Measurements from ENCODE around the gene COMP. TPM values are rescaled to one million over a fixed set of nuclear protein-coding genes. Genes with fewer than 3 reads are reported as not detected.

COMP gene
- total and polyA plus RNA-seq, 8 donors: 0.23 to 47.7 (median 0.26) TPM; not detected in 3

DNA sequence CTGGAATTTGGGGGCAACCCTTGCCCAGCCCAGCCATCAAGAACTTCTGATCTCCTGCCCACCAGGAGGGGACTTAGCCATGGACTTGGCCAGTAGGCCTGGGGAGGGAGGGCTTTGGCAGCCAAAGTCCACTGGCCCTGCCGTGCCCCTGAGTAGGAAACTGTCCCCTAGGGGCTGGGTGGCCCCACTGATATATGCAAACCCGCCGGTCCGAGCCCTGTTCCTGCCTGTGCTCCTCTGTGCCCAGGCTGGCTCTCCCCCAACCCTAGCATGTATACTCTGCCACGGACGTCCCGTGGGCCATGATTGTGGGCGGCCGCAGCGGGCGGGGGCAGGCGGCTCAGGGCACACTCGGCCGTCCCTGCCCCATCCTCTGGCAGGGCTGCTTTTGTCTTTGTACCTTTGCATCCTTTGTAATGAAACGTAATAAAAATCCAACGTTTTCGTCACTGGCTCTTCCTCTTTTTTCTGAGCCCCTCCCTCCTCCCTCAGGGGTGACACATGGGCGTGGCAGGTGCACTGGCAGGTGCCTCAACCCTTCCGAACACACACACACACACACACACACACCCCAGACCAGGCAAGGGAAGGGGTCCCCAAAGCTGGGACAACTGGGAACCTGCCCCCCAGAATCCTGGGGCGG, 9.1 kb downstream of the COMP start:
- Histone ChIP-seq H3K27ac (no peak overlapping the region), H3K27me3 (peaks cover 4 to 63% of the 10 kb centered on the region in 2 donors), H3K36me3 (no peaks in the 10 kb centered on the region), H3K4me1 (peaks cover 0 to 6% of the 10 kb centered on the region in 2 donors), H3K4me3 (no peak overlapping the region), H3K9me3 (no peaks in the 10 kb centered on the region)
- DNase-seq: peak in 1 of 4 donors; percentile 62
- no peak for ATAC-seq
- TF ChIP-seq, protein P1, sequence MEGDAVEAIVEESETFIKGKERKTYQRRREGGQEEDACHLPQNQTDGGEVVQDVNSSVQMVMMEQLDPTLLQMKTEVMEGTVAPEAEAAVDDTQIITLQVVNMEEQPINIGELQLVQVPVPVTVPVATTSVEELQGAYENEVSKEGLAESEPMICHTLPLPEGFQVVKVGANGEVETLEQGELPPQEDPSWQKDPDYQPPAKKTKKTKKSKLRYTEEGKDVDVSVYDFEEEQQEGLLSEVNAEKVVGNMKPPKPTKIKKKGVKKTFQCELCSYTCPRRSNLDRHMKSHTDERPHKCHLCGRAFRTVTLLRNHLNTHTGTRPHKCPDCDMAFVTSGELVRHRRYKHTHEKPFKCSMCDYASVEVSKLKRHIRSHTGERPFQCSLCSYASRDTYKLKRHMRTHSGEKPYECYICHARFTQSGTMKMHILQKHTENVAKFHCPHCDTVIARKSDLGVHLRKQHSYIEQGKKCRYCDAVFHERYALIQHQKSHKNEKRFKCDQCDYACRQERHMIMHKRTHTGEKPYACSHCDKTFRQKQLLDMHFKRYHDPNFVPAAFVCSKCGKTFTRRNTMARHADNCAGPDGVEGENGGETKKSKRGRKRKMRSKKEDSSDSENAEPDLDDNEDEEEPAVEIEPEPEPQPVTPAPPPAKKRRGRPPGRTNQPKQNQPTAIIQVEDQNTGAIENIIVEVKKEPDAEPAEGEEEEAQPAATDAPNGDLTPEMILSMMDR (IDR thresholded peaks at IDR 0.05): no peak
- intact Hi-C loops (cut with DNase I): no loop called here

DNA sequence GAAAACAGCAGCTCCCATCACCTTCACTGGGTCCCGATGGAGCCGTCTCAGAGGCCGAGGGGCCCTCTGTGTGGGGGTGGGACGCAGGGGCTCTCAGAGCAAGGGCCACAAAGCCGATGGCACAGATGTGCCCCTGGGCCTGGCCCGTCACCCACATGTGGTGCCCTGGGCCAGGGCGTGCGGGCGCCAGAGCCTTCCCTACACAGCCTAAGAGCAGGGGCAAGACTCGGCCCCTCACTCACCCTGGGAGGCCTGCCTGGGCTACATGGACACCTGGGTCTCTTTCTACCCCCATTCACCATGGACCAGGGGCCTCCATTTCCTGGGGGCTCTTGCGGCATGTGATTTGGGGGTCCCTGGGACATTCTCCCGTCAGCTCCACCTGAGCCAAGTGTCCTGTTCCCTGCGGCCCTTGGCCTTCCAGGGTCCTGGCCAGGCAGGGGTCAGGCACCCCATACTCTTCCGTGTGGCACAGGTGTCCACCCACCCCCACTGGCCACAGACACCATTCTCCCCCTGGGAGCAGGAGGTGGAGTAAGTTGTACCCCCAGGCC, 10.0 kb downstream of the COMP start:
- DNase-seq (peak in 1 of 4 donors; percentile 60), ATAC-seq (no peak)
- Histone ChIP-seq H3K27me3 (peaks cover 0 to 59% of the 10 kb centered on the region in 2 donors), H3K4me1 (peaks cover 0 to 6% of the 10 kb centered on the region in 2 donors), H3K27ac (no peak overlapping the region), H3K4me3 (no peak overlapping the region), H3K36me3 (no peaks in the 10 kb centered on the region), H3K9me3 (no peaks in the 10 kb centered on the region)
- TF ChIP-seq, protein P1 (IDR thresholded peaks at IDR 0.05): no peak
- intact Hi-C loops (cut with DNase I): no loop called here

DNA sequence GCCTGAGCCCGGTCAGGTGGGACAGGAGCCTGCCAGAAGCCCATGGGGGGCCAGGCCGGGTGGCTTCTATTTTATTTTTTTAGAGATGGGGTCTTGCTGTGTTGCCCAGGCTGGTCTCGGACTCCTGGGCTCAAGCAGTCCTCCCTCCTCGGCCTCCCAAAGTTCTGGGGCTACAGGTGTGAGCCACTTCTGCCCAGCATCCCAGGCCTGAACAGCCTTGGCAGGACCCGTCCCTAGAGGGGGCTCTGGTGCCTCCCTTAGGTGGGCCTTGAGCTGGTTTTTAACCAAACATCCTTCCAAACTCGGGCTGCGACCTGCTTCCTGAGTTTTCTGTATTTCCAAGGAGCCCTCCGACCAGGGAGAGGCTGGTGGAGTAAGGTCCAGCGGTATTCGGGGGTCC, 10.5 kb downstream of the COMP start:
- no peaks in the 10 kb centered on the region for H3K9me3 ChIP-seq
- ATAC-seq (no peak), DNase-seq (peak in 1 of 4 donors; percentile 44)
- TF ChIP-seq, protein P1 (IDR thresholded peaks at IDR 0.05): no peak
- peaks cover 0 to 2% of the 10 kb centered on the region in 2 donors for H3K36me3 ChIP-seq
- H3K27ac ChIP-seq: no peak overlapping the region
- H3K4me3 ChIP-seq: no peak overlapping the region
- peaks cover 0 to 54% of the 10 kb centered on the region in 2 donors for H3K27me3 ChIP-seq
- intact Hi-C loops (cut with DNase I): no loop called here
- H3K4me1 ChIP-seq: peaks cover 0 to 4% of the 10 kb centered on the region in 2 donors

DNA sequence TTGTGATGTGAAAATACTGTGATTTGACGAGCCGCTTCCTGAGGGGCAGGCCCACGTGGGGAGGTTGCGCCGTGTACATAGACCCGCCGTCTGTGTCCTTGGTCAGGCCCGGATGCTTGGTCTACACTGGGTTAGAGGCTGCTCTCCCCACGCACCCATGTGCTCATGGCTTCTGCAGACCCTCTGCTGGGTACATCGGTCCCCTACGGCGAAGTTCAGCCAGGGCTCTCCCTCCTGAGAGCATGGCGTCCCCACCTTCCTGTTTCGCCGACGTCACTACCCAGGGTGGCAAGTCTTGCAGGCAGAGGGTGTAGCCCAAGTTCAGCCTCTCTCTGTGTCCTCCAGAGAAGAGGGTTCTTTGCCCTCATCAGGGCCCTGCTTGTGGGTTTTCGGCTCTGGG, 11.0 kb downstream of the COMP start:
- Histone ChIP-seq H3K27ac (no peak overlapping the region), H3K4me3 (no peak overlapping the region), H3K9me3 (no peaks in the 10 kb centered on the region), H3K27me3 (peaks cover 0 to 49% of the 10 kb centered on the region in 2 donors), H3K4me1 (no peaks in the 10 kb centered on the region), H3K36me3 (peaks cover 0 to 4% of the 10 kb centered on the region in 2 donors)
- DNase-seq (no peak), ATAC-seq (no peak)
- TF ChIP-seq, protein P1 (IDR thresholded peaks at IDR 0.05): no peak
- intact Hi-C loops (cut with DNase I): no loop called here

DNA sequence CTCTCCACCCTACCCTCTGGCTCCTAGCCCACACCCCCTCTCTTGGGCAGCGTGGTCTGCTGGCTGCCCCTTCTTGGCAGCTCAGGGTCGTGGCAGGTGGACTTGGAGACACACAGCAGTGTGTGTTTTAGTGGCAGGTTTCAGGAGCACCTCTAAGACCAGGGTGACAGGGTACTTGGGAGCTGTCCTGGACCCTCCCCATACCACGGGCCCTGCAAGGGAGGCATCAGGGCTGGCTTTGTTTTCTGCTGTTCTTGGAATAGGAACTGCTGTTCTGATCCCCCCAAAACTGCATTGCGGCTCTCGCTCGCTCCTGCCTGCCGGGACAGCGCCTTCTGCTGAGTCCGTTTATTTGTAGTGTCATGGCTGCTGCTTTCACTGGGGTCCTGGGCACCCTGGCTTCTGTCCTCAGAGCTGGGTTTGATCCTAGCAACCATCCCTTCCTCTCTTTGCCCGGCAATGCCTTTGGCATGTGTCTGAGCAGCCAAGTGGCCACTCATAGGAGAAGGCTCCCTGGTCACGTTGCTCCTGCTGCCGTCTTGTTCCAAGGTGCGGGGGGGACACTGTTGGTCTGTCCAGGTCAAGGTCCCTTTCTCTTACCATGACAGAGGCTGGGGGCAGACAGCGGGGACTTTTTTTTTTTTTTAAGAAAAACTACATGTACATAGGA, 12.1 kb downstream of the COMP start:
- H3K4me3 ChIP-seq: no peak overlapping the region
- ATAC-seq (no peak), DNase-seq (peak in 1 of 4 donors; percentile 54)
- H3K27ac ChIP-seq: no peak overlapping the region
- no peaks in the 10 kb centered on the region for H3K4me1 ChIP-seq
- H3K27me3 ChIP-seq: peaks cover 0 to 39% of the 10 kb centered on the region in 2 donors
- no peaks in the 10 kb centered on the region for H3K9me3 ChIP-seq
- peaks cover 0 to 4% of the 10 kb centered on the region in 2 donors for H3K36me3 ChIP-seq
- intact Hi-C loops (cut with DNase I): no loop called here
- TF ChIP-seq, protein P1 (IDR thresholded peaks at IDR 0.05): no peak
